ENCODE measurements around the gene GLB1L3. TPM values are rescaled to one million over a fixed set of nuclear protein-coding genes. Genes with fewer than 3 reads are reported as not detected.

GLB1L3 gene
- total RNA-seq, 4 donors from 2014 or later = 5.1 to 6.1 (median 5.9) TPM

GRCh38 chr11:134364261-134364660, 88.1 kb downstream of the GLB1L3 start:
- Histone ChIP-seq H3K4me3 (no peak overlapping the region), H3K9me3 (no peaks in the 10 kb centered on the region), H3K36me3 (no peaks in the 10 kb centered on the region), H3K4me1 (no peaks in the 10 kb centered on the region), H3K27ac (no peak overlapping the region), H3K27me3 (no peaks in the 10 kb centered on the region)
- 96% methylated on average over 4 of the region's 9 CpGs for WGBS
- peak; percentile 44 to 75 for DNase-seq (ENCODE audit: low spot score in 2 of 2)
- no peak for TF ChIP-seq POLR2A (IDR thresholded peaks at IDR 0.05)
- no peak for TF ChIP-seq EP300 (IDR thresholded peaks at IDR 0.05)
- TF ChIP-seq CTCF (IDR thresholded peaks at IDR 0.05) = no peak
- no peak for TF ChIP-seq POLR2AphosphoS5 (IDR thresholded peaks at IDR 0.05)

GRCh38 chr11:134365011-134365925, 89.1 kb downstream of the GLB1L3 start:
- WGBS = 87% methylated on average over 6 of the region's 22 CpGs
- Histone ChIP-seq H3K4me1 (no peaks in the 10 kb centered on the region), H3K4me3 (no peak overlapping the region), H3K27me3 (no peaks in the 10 kb centered on the region), H3K36me3 (no peaks in the 10 kb centered on the region), H3K9me3 (no peaks in the 10 kb centered on the region), H3K27ac (no peak overlapping the region)
- DNase-seq (ENCODE audit: low spot score in 2 of 2) = peak; percentile 12 to 44
- TF ChIP-seq EP300 (IDR thresholded peaks at IDR 0.05) (no peak), CTCF (IDR thresholded peaks at IDR 0.05) (no peak), POLR2AphosphoS5 (IDR thresholded peaks at IDR 0.05) (no peak), POLR2A (IDR thresholded peaks at IDR 0.05) (no peak)

- Histone ChIP-seq H3K27ac (no peak overlapping the region), H3K4me3 (no peak overlapping the region), H3K36me3 (no peaks in the 10 kb centered on the region), H3K9me3 (no peaks in the 10 kb centered on the region), H3K27me3 (no peaks in the 10 kb centered on the region), H3K4me1 (no peaks in the 10 kb centered on the region)
- WGBS = 74% methylated on average over 7 of the region's 7 CpGs
- TF ChIP-seq CTCF (IDR thresholded peaks at IDR 0.05) (no peak), POLR2A (IDR thresholded peaks at IDR 0.05) (no peak), POLR2AphosphoS5 (IDR thresholded peaks at IDR 0.05) (no peak), EP300 (IDR thresholded peaks at IDR 0.05) (no peak)
- peak in 1 of 2 donors; percentile 11 for DNase-seq (ENCODE audit: low spot score in 2 of 2)
These were observed 90.1 kb downstream of the GLB1L3 start for GRCh38 chr11:134366254-134366653.

GRCh38 chr11:134367781-134368180, 91.6 kb downstream of the GLB1L3 start:
- Histone ChIP-seq H3K36me3 (no peaks in the 10 kb centered on the region), H3K27me3 (no peaks in the 10 kb centered on the region), H3K4me3 (no peak overlapping the region), H3K9me3 (no peaks in the 10 kb centered on the region), H3K4me1 (no peaks in the 10 kb centered on the region), H3K27ac (no peak overlapping the region)
- peak in 1 of 2 donors; percentile 11 for DNase-seq (ENCODE audit: low spot score in 2 of 2)
- no peak for TF ChIP-seq POLR2A (IDR thresholded peaks at IDR 0.05)
- no peak for TF ChIP-seq POLR2AphosphoS5 (IDR thresholded peaks at IDR 0.05)
- TF ChIP-seq EP300 (IDR thresholded peaks at IDR 0.05) = no peak
- TF ChIP-seq CTCF (IDR thresholded peaks at IDR 0.05) = no peak
- 94% methylated on average over 18 of the region's 18 CpGs for WGBS

Other genes with a start within 250 kb of the GLB1L3 start
- gene JAM3, start 207.3 kb upstream of the GLB1L3 start, total RNA-seq = 10 to 100 TPM; 10.9 to 14.7 (median 12.1) TPM
- gene NCAPD3, start 52.4 kb upstream of the GLB1L3 start, total RNA-seq = 10 to 100 TPM; 26.8 to 37.6 (median 30.8) TPM
- 10 to 100 TPM; 60.4 to 80.9 (median 74.4) TPM for gene VPS26B, start 51.7 kb upstream of the GLB1L3 start, total RNA-seq
- gene THYN1, start 23.0 kb upstream of the GLB1L3 start, total RNA-seq = 10 to 100 TPM; 31.7 to 62.8 (median 42.6) TPM
- 10 to 100 TPM; 46.3 to 71.2 (median 59.8) TPM for gene ACAD8, start 22.8 kb upstream of the GLB1L3 start, total RNA-seq
- gene GLB1L2, start 55.6 kb downstream of the GLB1L3 start, total RNA-seq = 10 to 100 TPM; 11.5 to 28.3 (median 21.8) TPM
- gene B3GAT1, start 135.9 kb downstream of the GLB1L3 start, total RNA-seq = under 1 TPM; 0.26 to 0.93 (median 0.36) TPM